ENCODE data around the gene ANP32E. TPM values are rescaled to one million over a fixed set of nuclear protein-coding genes. Genes with fewer than 3 reads are reported as not detected.

ANP32E gene
- total RNA-seq, 2 experiments from 2014 or later, result 174 to 185 TPM

DNA sequence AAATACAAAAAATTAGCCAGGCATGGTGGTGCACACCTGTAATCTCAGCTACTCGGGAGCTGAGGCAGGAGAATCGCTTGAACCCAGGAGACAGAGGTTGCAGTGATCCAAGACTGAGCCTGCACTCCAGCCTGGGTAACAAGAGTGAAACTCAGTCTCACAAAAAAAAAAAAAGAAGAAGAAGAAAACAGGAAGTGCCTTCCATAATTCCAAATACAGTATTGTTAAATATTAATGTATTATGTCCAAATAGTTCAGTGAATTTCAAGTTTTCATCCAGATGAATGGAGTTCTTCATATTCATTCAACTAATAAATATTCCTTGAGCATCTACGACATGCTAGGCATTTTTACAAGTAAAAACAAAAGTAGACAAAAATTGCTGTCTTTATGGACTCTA lies 52.9 kb downstream of the ANP32E start:
- H3K36me3 Mint-ChIP-seq (ENCODE audit: low read depth), result no peaks in the 10 kb centered on the region
- POLR2A ChIA-PET, result interaction anchor here (1.0 kb wide), 1 partner anchor 43 kb away, joined by 3 read pairs; no protein-coding TSS in a partner anchor
- no peak for DNase-seq
- H3K4me3 Mint-ChIP-seq, result no peak overlapping the region
- peaks cover 13% of the 10 kb centered on the region for H3K4me1 Mint-ChIP-seq (ENCODE audit: low read depth)
- no peak for ATAC-seq
- TF ChIP-seq, protein P1, sequence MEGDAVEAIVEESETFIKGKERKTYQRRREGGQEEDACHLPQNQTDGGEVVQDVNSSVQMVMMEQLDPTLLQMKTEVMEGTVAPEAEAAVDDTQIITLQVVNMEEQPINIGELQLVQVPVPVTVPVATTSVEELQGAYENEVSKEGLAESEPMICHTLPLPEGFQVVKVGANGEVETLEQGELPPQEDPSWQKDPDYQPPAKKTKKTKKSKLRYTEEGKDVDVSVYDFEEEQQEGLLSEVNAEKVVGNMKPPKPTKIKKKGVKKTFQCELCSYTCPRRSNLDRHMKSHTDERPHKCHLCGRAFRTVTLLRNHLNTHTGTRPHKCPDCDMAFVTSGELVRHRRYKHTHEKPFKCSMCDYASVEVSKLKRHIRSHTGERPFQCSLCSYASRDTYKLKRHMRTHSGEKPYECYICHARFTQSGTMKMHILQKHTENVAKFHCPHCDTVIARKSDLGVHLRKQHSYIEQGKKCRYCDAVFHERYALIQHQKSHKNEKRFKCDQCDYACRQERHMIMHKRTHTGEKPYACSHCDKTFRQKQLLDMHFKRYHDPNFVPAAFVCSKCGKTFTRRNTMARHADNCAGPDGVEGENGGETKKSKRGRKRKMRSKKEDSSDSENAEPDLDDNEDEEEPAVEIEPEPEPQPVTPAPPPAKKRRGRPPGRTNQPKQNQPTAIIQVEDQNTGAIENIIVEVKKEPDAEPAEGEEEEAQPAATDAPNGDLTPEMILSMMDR (IDR thresholded peaks at IDR 0.05), result no peak
- CTCF ChIA-PET, result interaction anchor here (1.0 to 1.5 kb wide), 3 partner anchors 17 to 110 kb away, joined by 3 read pairs; no protein-coding TSS in a partner anchor
- no peak overlapping the region for H3K27ac Mint-ChIP-seq
- no peaks in the 10 kb centered on the region for H3K27me3 Mint-ChIP-seq
- intact Hi-C loops (cut with micrococcal nuclease), result no loop called here
- no peaks in the 10 kb centered on the region for H3K9me3 Mint-ChIP-seq

- Mint-ChIP-seq H3K27me3 (no peaks in the 10 kb centered on the region), H3K4me1 (ENCODE audit: low read depth) (peaks cover 5% of the 10 kb centered on the region), H3K9me3 (no peaks in the 10 kb centered on the region), H3K36me3 (ENCODE audit: low read depth) (no peaks in the 10 kb centered on the region), H3K27ac (no peak overlapping the region), H3K4me3 (no peak overlapping the region)
- no peak for DNase-seq
- TF ChIP-seq, protein P1 (IDR thresholded peaks at IDR 0.05), result no peak
- POLR2A ChIA-PET, result interaction anchor here (1.0 kb wide), 1 partner anchor 43 kb away, joined by 3 read pairs; no protein-coding TSS in a partner anchor
- intact Hi-C loops (cut with micrococcal nuclease), result no loop called here
- no peak for ATAC-seq
- CTCF ChIA-PET, result interaction anchor here (1.0 kb wide), 1 partner anchor 17 kb away, joined by 3 read pairs; no protein-coding TSS in a partner anchor
Observed at GRCh38 chr1:150182247-150182646, 53.7 kb downstream of the ANP32E start.

DNA sequence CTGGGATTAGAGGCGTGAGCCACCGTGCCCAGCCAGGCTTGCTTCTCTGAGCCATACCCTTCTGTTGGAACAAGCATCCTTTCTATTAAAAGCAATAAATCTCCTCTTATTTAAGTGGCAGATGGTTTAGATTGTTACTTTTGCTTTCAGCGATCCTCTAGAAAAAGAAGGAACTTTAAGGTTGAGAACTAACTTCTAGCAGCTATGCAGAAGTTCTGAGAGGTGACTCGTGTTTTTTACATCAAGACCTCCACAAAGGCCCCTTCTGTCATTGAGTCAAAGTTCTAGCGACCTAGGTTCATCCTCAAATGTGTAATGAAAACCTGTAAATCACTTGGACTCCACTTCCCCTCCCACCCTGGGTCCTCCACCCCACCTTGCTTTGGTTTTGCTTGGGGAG lies 55.4 kb downstream of the ANP32E start:
- CTCF ChIA-PET, result no interaction called here
- ATAC-seq (no peak), DNase-seq (no peak)
- H3K4me3 Mint-ChIP-seq, result no peak overlapping the region
- POLR2A ChIA-PET, result no interaction called here
- H3K4me1 Mint-ChIP-seq (ENCODE audit: low read depth), result no peaks in the 10 kb centered on the region
- H3K36me3 Mint-ChIP-seq (ENCODE audit: low read depth), result no peaks in the 10 kb centered on the region
- no peaks in the 10 kb centered on the region for H3K9me3 Mint-ChIP-seq
- TF ChIP-seq, protein P1 (IDR thresholded peaks at IDR 0.05), result no peak
- no peak overlapping the region for H3K27ac Mint-ChIP-seq
- intact Hi-C loops (cut with micrococcal nuclease), result no loop called here
- H3K27me3 Mint-ChIP-seq, result no peaks in the 10 kb centered on the region

DNA sequence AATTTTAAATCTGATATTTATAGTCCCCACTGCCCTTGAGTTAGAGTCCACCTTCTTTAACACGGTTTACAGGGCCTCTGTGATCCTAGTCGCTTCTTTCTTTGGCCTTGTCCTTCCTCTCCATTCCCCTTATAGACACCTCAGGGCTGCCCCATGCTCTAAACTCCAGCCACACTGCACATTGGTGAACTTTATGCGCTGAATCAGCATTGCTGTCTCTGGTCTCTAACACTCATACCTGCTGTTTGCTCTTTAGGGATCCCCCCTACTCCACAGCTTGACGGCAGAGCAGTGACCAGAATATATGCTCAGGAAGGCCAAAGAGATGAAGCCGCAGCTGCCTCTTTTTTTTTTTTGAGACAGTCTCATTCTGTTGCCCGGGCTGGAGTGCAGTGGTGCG lies 56.0 kb downstream of the ANP32E start:
- TF ChIP-seq, protein P1 (IDR thresholded peaks at IDR 0.05), result no peak
- ATAC-seq (no peak), DNase-seq (no peak)
- Mint-ChIP-seq H3K27ac (no peak overlapping the region), H3K36me3 (ENCODE audit: low read depth) (no peaks in the 10 kb centered on the region), H3K4me1 (ENCODE audit: low read depth) (no peaks in the 10 kb centered on the region), H3K9me3 (no peaks in the 10 kb centered on the region), H3K4me3 (no peak overlapping the region), H3K27me3 (no peaks in the 10 kb centered on the region)
- intact Hi-C loops (cut with micrococcal nuclease), result no loop called here
- ChIA-PET POLR2A (no interaction called here), CTCF (no interaction called here)

GRCh38 chr1:150178548-150178947 lies 57.4 kb downstream of the ANP32E start:
- no peak for DNase-seq
- H3K36me3 Mint-ChIP-seq (ENCODE audit: low read depth), result no peaks in the 10 kb centered on the region
- ChIA-PET POLR2A (interaction anchor here (0.8 kb wide), 1 partner anchor 105 kb away, joined by 3 read pairs; no protein-coding TSS in a partner anchor), CTCF (interaction anchor here (0.8 to 3.6 kb wide), 4 partner anchors 9 to 105 kb away, joined by 3 to 17 read pairs (median 9); no protein-coding TSS in a partner anchor)
- H3K4me1 Mint-ChIP-seq (ENCODE audit: low read depth), result no peaks in the 10 kb centered on the region
- H3K27ac Mint-ChIP-seq, result no peak overlapping the region
- intact Hi-C loops (cut with micrococcal nuclease), result no loop called here
- ATAC-seq, result no peak
- TF ChIP-seq, protein P1 (IDR thresholded peaks at IDR 0.05), result no peak
- H3K4me3 Mint-ChIP-seq, result no peak overlapping the region
- no peaks in the 10 kb centered on the region for H3K9me3 Mint-ChIP-seq
- no peaks in the 10 kb centered on the region for H3K27me3 Mint-ChIP-seq
